Transverse colon (tissue), 4 donors: ENCODE results near the gene TTC32.

Source experiments
- EP300 ChIP-seq: sonication (generic); formaldehyde crosslinking; IDR thresholded peaks from one replicate; pipeline ENCODE4 v1.6.1; 2017; ENCODE audit warnings: antibody characterized with exemption, low read depth
- POLR2AphosphoS5 ChIP-seq, 3 donors: sonication (generic); formaldehyde crosslinking; IDR thresholded peaks; one replicate each; pipeline ENCODE4 v1.6.1; 2016; ENCODE audit warnings: antibody characterized with exemption in 3 of 3
- TF ChIP-seq, protein P1 (sequence below), 5 experiments: fragments of 200-600 bp in 3 of 5; fragments of 450-650 bp in 2 of 5; sonication (generic) in 3 of 5; IDR thresholded peaks; 1 replicate in 2 of 5; 2 replicates in 3 of 5; pipeline ENCODE4 v1.5.1; 2016 to 2017; ENCODE audit warnings: antibody characterized with exemption in 5 of 5, inconsistent platforms in 3 of 5, mild to moderate bottlenecking in 2 of 5, moderate library complexity in 1 of 5

- TF ChIP-seq, protein P1, sequence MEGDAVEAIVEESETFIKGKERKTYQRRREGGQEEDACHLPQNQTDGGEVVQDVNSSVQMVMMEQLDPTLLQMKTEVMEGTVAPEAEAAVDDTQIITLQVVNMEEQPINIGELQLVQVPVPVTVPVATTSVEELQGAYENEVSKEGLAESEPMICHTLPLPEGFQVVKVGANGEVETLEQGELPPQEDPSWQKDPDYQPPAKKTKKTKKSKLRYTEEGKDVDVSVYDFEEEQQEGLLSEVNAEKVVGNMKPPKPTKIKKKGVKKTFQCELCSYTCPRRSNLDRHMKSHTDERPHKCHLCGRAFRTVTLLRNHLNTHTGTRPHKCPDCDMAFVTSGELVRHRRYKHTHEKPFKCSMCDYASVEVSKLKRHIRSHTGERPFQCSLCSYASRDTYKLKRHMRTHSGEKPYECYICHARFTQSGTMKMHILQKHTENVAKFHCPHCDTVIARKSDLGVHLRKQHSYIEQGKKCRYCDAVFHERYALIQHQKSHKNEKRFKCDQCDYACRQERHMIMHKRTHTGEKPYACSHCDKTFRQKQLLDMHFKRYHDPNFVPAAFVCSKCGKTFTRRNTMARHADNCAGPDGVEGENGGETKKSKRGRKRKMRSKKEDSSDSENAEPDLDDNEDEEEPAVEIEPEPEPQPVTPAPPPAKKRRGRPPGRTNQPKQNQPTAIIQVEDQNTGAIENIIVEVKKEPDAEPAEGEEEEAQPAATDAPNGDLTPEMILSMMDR (IDR thresholded peaks at IDR 0.05): no peak
- TF ChIP-seq EP300 (no peak), POLR2AphosphoS5 (IDR thresholded peaks at IDR 0.05) (no peak)
Observed at GRCh38 chr2:19881908-19882265, 19.9 kb downstream of the TTC32 start.
